NCI-H446 (cell line): ENCODE measurements around the gene PRPSAP1.
"Not testable (repeated sequence)": the region's sequence is repeated elsewhere in the genome, so short reads cannot be mapped to it uniquely, and the experiment has no call there.

Experiments used
- DNase-seq, 2 experiments: peaks; one replicate each; lab custom pipeline; 2025; lab: John Stamatoyannopoulos, UW

Gene PRPSAP1

DNA sequence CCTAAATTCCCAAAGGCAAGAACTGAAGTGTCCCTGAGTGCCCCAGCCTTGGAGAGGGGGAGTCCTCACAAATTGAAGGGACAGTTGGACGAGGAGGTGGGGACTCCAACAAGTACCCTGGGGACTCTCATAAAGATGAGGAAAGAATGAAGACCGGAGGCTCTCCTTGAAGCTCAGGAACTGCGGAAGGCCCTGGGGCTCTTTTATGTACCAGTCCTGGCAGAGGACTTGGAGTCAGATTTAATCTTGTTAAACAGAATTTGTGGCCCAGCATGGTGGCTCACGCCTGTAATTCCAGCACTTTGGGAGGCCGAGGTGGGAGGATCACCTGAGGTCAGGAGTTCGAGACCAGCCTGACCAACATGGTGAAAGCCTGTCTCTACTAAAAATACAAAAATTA is 6.1 kb upstream of the PRPSAP1 start:
- not testable (repeated sequence) for DNase-seq

DNA sequence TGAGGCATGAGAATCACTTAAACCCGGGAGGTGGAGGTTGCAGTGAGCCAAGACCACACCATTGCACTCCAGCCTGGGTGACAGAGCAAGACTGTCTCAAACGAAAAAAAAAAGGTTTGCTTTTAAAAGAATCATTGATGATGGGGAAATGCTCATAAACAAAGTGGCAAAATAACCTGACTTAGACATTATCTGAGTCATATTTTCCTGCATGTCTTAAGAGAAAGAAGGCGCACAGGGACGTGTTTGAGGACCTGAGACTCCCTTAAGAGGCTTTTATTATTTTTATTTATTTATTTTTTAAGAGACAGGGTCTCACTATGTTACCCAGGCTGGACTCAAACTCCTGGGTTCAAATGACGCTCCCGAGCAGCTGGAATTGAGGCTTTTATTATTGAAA is 5.7 kb upstream of the PRPSAP1 start:
- no peak for DNase-seq

DNA sequence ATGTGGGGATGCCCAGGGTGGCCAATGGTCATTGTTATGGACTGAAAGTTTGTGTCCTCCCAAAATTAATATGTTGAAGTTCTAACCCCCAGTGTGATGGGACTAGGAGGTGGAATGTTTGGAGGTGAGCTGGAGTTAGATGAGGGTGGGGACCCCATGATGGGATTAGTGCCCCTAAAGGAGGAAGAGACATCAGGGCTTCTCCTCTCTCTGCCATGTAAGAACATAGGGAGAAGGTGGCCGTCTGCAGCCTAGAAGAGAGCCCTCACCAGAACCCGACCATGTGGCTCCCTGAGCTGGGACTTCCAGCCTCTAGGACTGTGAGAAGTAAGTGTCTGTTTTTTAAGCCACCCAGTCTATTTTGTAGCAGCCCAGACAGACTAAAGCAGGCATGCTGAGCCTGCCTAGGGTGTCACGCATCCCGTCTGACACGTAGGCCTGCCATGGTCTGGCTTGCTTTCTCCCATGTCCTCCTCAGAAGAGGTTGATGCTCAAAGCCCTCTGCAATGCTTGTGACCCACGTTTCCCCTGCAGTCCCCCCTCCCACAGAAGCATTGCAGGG is 4.0 kb upstream of the PRPSAP1 start:
- no peak for DNase-seq

DNA sequence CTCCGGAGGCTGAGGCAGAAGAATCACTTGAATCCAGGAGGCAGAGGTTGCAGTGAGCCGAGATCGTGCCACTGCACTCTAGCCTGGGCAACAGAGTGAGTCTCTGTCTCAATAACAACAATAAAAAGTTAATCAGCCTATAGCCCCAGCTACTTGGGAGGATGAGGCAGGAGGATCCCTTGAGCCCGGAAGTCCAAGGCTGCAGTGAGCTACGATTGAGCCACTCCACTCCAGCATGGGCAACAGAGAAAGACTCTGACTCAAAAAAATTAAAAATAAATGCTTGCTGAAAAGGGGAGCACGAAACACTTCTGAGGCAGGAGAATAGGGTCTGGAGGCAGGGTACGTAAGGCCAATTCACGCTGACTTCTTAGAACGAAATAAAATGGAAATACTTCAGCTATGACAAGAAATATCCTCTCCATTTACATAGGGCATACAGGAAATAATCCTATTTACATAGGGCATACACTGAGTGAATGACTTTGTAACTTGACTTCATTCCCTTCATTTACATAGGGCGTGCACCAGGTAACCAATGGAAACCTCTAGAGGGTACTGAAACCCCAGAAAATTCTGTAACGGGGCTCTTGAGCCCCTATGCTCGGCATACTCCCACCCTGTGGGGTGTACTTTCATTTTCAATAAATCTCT is 3.2 kb upstream of the PRPSAP1 start:
- DNase-seq, result no peak

DNA sequence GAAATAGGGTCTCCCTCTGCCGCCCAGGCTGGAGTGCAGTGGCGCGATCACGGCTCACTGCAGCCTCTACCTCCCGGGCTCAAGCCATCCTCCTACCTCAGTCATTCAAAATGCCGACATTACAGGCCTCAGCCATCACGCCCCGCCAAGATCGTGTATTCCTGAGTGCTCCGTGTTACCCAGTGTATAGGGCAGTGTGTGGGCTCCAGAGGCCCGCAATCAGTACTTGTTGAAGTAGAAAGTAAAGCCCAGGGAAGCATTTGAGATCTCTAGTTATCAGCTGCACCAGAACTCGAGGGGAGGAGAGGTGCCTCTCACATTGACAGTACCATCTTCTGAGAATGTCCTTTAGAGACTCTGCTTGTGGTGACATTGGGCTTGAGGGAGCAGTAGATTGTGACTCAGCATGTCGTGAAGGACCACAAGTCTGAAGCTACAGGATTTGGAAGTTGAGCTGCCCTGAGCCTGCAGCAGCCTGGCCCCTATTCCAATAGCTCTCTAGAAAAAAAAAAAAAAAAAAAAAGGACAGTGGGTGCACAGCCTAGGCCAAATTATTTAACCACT is 1.1 kb upstream of the PRPSAP1 start:
- no peak for DNase-seq

DNA sequence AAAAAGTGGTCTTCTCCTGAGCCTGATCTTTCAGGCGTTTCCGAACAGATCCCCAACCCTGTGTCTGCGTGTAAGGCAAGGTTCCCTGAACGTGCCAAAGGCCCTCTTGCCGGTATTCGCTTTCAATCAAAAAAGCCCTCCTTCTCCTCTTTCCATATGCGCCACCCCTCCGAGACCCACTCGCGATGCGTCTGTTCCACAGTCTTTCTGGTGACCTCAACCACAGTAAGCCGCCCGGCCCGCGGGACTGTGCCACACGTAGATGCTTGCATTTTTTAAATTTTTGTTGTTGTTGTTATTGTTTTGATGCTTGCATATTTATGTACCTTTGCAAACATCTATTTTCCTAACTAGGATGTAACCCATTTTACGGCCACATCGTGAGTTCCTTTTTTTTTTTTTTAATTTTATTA is 607 bp upstream of the PRPSAP1 start:
- no peak for DNase-seq

DNA sequence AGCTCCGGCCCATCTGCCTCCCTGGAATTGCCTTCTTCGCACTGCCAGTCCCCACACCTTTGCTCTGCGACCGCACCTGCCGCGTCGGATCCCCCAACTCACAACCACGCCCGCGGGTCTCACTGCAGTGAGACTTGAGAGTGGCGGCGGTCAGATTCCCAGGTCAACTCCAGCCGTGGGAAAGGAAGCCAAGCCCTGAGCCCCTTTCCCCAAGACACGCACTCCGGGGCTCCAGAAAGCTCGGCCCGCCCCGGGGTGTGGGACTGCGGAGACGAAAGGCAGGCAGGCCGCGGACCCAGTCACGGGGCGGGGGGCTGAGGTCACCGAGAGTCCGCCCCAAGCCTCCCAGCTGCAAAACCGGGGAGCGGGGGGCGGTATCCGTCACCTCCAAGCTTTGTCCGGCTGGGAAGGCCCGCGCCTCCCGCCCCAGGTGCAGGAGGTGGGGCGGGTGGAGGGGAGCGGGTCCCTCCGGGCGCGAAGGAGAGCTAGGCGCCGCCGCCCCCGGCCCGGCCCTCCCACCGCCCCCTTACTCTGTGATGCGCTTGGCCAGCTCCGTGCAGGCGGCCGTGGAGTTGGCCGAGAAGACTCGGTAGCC is 615 bp downstream of the PRPSAP1 start:
- DNase-seq, result no peak

DNA sequence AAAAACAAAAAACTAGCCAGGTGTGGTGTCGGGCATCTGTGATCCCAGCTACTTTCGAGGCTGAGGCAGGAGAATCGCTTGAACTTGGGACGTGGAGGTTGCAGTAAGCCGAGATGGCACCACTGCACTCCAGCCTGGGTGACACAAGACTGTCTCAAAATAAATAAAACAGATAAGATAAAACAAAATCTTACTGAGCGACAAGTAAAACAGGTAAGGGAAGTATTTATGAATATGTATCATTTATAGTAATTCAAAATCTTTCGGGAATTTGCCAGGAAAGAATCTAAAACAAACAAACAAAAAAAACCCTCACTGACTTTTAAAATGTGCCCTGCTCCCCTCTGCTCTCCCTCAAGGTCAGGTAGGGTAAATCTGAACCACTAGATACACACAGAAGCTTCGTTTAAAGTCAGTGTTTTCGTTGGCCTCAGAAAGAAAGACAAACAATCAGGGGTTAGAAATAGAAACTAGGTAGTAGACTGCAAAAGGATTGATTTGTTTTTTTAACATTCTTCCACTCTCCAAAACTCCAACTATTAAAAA is 2.1 kb downstream of the PRPSAP1 start:
- DNase-seq, result no peak

DNA sequence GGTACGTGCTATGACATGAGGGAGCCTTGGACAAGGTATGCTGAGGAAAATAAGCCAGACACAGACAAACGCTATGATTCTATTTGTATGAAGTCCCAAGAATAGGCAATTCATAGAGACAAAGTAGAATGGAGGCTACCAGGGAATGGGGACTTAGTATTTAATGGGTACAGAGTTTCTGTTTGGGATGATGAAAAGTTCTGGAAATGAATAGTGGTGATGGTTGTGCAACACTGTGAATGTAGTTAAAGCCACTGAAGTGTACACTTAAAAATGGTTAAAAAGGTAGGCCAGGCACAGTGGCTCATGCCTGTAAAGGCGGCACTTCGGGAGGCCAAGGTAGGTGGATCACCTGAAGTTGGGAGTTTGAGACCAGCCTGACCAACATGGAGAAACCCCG is 3.3 kb downstream of the PRPSAP1 start:
- DNase-seq, result no peak

DNA sequence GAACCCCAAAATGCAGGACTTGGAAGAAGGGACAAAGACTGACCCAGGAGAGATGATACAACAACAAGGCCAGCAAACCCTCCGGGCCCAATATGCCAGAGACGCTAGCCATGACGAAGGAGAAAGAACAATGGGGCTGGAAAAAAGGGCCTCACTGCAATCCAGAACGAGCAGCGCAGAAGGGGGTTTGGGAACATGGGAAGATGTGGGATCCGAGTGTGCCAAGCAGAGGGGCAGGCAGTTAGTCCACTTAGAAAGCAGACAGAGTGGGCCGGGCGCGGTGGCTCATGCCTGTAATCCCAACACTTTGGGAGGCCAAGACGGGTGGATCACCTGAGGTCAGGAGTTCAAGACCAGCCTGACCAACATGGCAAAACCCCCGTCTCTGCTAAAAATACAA is 6.8 kb downstream of the PRPSAP1 start:
- not testable (repeated sequence) for DNase-seq

DNA sequence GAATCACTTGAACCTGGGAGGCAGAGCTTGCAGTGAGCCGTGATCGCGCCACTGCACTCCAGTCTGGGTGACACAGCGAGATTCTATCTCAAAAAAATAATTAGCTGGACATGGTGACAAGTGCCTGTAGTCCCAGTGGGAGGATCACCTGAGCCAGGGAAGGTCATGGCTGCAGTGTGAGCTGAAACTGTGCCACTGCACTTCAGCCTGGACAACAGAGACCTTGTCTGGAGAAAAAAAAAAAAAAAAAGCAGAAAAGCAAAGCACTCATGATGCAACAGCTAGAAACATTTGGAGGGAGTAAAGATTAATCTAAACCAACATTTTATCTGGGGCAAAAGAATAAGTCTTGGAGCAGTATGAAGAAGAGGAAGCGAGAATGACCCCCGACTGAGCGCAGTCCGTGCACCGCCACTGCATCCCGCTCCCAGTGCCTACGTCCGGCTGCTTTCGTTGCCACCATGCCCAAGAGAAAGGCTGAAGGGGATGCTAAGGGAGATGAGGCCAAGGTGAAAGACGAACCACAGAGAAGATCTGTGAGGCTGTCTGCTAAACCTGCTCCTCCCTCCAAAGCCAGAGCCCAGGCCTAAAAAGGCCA is 8.2 kb downstream of the PRPSAP1 start:
- no peak for DNase-seq

DNA sequence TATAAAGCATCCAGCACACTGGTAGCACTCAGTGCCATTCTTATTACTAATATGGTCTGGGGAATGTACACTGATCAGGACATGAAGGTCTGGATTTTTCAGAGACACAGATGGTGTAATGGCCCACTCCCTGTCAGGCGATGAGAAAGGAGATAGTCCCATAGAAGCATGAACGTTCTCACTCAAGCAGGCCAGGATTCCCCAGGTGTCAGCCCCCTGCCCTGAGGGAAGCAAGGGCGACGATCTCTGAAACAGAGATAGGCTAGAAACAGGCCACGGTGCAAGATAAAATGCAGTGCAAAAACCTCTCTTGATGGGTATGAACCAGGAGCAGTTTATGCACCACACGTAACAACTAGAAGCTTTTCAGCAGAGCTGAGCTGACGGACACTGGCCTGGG is 10.6 kb downstream of the PRPSAP1 start:
- DNase-seq, result no peak

DNA sequence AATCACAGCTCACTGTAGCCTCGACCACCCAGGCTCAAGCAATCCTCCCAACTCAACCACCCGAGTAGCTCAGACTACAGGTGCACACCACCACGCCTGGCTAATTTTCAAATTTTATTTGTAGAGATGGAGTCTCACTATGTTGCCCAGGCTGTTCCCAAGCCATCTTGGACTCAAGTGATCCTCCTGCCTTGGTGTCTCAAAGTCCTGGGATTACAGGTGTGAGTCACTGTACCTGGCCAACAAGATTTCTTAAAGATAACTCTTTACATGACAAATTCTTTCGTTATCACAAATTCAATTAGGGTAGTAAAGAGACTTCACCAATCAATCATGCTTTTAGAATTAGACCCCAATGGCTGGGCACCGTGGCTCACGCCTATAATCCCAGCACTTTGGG is 12.4 kb downstream of the PRPSAP1 start:
- DNase-seq, result no peak

DNA sequence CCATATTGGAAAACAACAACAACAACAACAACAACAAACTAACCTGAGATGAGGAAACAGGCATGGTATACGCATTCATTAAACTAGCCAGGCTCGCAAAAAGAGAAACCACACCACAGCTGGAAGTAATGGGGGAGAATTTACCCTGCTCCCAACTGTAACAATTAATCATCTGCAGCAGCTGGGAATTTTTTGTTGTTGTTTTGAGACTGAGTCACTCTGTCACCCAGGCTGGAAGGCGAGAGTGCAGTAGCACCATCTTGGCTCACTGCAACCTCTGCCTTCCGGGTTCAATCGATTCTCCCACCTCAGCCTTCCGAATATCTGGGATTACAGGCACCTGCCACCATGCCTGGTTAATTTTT is 16.3 kb downstream of the PRPSAP1 start:
- DNase-seq, result no peak

DNA sequence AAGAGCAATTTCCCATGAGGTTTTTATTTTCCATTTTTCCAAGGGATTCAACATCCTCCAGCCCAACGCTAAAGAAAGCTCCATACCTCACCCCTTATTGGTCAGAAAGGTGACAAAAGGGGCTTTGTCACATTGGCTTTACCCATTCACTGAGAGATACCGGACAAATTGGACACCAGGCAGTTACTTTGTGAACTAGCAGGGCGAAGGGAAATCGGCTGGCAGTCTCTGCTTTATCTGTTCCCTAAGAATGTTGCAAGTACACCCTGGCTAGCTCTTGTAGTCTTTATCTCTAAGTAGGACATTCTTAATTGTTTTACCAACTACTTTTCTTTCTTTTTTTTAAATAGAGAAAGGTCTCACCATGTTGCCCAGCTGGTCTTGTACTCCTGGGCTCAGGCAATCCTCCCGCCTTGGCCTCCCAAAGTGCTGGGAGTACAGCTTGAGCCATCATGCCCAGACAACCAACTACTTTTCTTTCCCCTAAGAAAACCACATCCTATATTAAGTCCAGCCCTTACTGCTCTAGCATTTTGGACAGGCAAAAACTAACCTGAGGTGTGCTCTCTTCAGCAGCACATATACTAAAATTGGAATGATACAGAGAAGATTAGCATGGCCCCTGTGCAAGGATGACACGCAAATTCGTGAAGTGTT is 16.8 kb downstream of the PRPSAP1 start:
- no peak for DNase-seq

DNA sequence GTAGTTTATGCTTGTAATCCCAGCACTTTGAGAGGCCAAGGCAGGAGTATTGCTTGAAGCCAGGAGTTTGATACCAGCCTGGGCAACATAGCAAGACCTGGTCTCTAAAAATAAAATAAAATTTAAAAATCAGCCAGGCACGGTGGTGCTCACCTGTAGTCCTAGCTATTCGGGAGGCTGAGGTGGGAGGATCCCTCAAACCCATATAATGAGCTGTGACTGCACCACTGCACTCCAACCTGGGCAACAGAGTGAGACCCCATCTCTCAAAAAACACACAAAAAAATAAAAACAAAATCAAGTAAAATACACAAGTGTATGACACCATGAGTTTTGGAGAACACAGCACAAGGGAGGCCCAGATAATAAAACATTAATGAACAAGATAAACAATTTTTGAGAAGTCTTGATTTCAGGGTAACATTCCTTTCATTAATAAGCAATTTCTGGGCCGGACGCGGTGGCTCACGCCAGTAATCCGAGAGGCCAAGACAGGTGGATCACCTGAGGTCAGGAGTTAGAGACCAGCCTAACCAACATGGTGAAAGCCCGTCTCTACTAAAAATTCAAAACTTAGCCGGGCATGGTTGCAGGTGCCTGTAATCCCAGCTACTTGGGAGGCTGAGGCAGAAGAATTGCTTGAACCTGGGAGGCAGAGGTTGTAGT is 17.9 kb downstream of the PRPSAP1 start:
- no peak for DNase-seq

DNA sequence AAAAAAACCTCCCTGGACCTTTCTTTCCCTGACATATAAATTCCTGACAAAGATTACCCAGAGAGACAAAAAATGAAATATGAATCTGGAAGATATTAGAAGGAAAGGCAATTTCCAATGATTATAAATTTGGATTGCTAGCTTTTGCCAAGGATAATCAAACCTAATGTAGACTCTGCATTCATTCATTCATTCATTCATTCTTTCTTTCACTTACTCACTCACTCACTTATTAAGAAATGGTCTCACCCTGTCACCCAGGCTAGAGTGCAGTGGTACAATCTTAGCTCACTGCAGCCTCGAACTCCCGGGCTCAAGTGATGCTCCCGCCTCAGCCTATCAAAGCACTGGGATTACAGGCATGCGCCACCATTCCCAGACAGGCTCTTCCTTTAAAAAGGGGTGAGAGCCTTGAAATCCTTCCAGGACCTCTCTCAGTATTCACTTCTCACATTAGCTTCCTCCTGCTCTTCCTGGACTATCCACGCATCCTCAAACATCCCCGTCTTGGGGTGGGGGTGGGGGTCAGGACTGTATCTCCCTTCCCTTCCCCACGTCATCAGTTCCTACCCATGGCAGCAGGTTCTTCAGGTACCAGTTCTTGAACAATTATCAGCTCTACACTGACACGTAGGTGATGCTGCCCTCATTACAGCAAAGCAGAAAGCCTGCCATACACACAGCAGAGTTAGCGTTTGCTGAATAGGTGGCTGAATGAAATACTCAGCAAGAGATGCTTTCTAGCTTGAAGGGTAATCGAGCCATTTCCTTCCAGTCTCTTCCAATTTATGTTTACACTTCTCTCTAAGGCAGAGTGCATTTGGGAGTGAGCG is 19.8 kb downstream of the PRPSAP1 start:
- DNase-seq, result no peak

DNA sequence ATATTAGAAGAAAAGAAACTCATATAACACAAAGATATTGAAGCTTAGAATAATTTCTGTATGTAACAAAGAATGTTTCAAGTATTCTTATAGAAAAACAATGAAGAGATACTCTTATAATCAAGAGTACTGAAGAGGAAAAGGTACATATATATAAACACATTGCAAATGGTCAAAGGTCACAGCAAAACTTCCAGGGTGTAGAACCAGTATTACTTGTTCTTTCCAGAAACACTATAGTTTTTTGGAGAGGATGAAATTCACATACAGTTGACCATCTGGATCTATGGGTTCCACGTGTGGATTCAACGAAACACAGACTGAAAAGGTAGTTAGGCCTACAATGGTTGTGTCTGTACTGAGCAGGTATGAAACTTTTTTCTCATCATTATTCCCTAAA is 22.6 kb downstream of the PRPSAP1 start:
- DNase-seq, result no peak

DNA sequence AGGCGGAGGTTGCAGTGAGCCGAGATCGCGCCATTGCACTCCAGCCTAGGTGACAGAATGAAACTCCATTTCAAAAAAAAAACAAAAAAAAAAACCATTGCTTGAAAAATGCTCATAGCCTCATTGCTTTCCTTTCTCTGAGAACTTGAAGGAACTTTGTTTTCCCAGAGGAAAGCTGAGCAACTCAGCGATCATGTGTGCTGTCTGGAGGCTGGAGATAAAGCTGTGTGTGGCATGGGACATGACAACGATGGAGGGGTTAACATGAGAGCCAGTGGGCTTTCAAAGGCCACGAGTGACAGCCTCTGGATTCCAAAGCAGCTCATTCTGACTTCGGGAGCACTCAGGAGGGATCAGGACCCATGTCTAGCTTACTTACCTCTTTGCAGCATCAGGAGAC is 24.1 kb downstream of the PRPSAP1 start:
- no peak for DNase-seq

DNA sequence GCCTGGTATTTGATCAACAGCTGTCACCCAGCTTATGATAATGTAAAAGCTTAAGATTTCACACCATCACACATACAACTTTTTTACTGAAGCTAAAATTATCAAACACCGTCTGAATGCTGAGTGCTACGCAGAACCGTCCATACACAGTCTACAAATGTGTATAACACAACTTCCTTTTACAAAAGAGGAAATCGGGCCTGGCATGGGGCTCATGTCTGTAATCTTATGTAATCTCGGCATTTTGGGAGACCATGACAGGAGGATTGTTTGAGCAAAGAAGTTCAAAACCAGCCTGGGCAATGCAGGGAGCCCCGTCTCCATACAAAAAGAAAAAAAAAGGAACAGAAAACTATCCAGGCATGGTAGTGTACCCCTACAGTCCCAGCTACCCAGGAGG is 26.0 kb downstream of the PRPSAP1 start:
- no peak for DNase-seq

DNA sequence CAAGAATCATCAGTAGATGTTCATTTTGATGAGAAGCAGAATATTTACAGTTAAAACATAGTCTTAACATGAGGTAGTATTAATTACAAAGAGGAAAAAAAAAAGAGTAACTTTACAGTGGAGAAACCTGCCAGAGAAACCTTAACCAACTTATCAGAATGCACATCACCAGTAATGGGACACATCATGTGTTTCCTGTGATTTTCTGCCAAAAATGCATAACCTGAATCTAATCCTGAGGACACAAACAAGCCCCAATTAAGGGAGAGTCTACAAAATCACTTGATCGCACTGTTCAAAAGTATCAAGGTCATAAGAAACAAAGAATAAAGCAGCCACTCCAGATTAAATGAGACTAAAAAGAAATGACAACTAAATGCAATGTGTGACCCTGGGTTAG is 27.4 kb downstream of the PRPSAP1 start:
- no peak for DNase-seq
